DOHH2 (cell line): ENCODE results near the gene MYH13.

ENCODE experiments used
- CTCF ChIP-seq: fragments of 200-600 bp; sonication (generic); IDR thresholded peaks from one replicate; pipeline ENCODE4 v1.5.1; 2014; ENCODE audit warnings: antibody characterized with exemption, mild to moderate bottlenecking, low read depth, low read length; ENCODE audit not compliant: poor library complexity, severe bottlenecking
- EZH2phosphoT487 ChIP-seq: fragments of 200-600 bp; sonication (generic); IDR thresholded peaks from 2 replicates; pipeline ENCODE4 v1.6.1; 2017; ENCODE audit warnings: borderline replicate concordance, mild to moderate bottlenecking, antibody characterized with exemption, low read length, moderate library complexity, mixed read lengths

GRCh38 chr17:10328971-10329923, 43.6 kb downstream of the MYH13 start:
- no peak for TF ChIP-seq CTCF
- TF ChIP-seq EZH2phosphoT487: no peak
